Fibroblast of upper back skin (primary cell): ENCODE results near the gene ELOVL2.
A peak's percentile ranks its signal among the peaks of the same experiment; 100 is the strongest.

Source experiments
- DNase-seq: peaks from one replicate; pipeline ENCODE4 v3.0.0-alpha.2; 2013

The ELOVL2 gene

GRCh38 chr6:10976571-10976970 lies 67.5 kb downstream of the ELOVL2 start:
- no peak for DNase-seq

GRCh38 chr6:10972196-10972595 lies 71.9 kb downstream of the ELOVL2 start:
- no peak for DNase-seq

DNA sequence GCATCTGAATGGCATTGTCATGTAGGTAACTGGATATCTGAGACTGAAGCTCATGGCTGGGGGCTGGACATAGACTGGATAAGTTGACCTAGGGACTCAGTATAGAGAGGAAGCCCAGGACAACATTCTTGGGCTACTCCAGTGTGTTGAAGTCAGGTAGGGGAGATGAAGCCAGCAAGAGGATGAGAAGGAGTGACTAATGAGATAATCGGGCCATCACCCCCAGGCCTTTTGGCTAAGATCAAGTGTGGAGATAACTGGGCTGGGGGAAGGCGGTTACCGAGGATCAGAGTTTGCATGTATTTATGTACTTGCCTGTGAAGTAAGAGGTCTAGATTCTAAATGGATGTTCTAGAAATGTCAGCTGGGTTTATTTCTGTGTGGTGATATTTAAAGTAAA lies 73.4 kb downstream of the ELOVL2 start:
- no peak for DNase-seq

GRCh38 chr6:10968776-10969175 lies 75.3 kb downstream of the ELOVL2 start:
- peak; percentile 61 for DNase-seq

GRCh38 chr6:10964684-10965083 lies 79.4 kb downstream of the ELOVL2 start:
- DNase-seq: no peak

GRCh38 chr6:10963113-10963512 lies 81.0 kb downstream of the ELOVL2 start:
- DNase-seq: no peak

- peak; percentile 89 for DNase-seq
These were observed 81.4 kb downstream of the ELOVL2 start for GRCh38 chr6:10962673-10963072.

GRCh38 chr6:10961837-10962236 lies 82.3 kb downstream of the ELOVL2 start:
- DNase-seq: no peak

DNA sequence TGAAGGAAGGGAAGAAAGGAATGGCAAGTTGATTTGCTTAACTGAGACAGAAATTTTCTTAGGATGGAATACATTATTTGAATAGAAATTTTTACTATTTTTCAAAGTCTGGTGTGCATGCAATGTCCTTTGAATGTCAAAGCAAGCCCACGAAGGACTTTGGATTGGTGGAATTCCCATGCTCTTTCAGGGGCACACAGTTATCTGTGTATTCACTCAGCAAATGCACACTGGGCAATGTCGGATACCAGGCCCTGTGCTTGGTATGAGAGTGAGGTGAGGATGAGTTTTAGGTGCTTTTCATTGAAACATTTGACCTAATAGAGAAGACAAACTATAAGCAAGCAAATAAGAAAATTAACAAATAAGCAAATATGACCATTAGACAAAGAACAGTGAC lies 83.9 kb downstream of the ELOVL2 start:
- no peak for DNase-seq

- DNase-seq: no peak
These were observed 86.7 kb downstream of the ELOVL2 start for GRCh38 chr6:10957414-10957886.

DNA sequence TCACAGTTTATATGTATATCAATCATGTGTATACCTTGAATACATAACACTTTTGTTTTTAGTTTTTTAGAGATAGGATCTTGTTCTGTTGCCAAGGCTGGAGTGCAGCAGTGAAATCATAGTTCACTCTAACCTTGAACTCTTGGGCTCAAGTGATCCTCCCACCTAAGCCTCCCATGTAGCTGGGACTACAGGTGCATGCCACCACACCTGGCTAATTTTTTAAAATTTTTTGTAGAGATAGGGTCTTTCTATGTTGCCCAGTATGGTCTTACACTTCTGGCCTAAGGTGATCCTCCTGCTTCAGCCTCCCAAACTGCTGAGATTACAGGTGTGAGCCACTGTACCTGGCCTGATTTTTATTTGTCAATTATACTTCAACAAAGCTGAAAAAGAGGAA lies 87.3 kb downstream of the ELOVL2 start:
- no peak for DNase-seq

DNA sequence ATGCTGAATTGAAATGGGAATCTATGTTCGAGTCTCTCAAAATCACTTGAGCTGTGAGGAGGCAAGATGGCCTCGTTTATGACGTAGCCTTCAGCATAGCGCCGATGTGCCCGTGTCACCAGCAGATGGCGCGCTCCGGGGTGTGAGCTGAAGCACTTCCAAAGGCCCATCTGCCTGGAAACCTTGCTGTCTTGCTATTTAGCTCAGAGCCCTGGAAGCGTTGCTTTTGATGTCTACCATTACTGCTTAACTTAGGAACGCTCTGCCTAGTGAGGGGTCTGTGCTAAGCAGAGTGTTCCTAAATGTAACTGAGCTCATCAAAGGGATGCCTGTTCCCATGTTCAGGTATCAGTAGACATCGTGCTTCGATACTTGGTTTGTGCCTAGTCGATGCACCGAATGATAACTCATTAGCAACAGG lies 89.5 kb downstream of the ELOVL2 start:
- peak; percentile 82 for DNase-seq

DNA sequence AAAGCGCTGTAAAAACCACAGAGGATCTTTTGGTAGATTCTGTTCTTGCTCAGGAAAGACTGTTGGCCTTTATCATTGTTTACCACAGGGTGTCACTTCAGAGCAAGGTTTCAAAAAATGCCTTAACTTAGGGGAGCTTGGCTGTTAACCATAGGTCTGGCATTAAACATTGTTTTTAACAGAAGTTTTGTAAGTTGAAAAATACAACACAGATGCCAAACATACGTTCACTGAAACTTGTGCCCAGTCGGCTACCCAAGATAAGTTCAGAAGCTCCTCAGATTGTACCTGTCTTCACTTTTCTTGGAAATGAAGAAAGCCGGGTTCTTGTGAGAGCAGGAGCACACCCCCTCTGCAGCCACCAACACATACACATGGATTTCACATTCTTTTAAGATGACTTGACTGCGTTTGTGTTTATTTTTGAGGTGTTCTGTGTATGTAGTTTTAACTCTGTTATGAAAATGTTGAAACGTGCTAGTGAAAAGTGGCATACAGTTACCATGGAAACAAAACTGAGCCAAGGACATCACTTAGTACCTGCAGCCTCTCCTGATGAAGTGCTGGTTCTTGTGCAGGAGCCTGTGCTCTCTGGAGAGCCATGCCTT lies 92.3 kb downstream of the ELOVL2 start:
- peak; percentile 65 for DNase-seq

DNA sequence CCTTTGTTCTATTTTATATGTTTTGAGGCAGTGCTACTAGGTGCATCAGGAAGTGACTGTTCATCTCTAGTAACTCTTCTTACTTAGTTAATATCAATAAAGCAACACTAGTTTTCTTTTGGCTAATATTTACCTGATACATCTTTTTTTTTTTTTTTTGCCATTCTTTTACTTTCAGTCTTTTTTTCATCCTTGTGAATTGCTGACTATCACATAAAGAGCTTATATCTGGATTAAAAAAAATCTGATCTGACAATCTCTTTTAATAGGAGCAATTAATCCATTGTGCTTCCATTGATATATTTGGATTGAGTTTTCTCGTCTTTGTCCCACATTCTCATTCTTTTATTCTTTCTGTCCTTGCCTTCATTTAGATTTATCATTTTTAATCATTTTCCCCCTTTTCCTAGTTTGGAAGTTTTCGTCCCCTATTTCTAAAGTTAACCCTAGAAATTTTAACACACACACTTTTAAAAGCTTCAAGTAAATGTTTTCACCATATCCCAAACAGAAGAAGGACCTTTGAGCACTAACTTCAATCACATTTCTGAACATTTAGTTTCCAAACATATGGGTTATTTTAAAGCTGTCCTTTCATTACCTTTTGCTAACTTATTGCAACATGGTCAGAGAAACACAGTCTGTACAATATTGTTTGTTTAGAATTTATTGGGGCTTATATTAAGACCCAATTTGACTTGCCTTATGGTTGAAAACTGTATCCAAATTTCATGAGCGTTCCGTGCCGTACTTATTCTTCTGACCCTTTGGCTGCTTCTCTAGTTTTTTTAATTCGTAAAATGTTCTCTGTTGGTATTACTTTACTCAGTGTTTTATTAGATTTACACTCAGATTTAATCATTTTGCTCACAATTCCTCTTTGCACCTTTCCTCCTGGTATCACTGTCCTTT lies 94.3 kb downstream of the ELOVL2 start:
- DNase-seq: no peak

DNA sequence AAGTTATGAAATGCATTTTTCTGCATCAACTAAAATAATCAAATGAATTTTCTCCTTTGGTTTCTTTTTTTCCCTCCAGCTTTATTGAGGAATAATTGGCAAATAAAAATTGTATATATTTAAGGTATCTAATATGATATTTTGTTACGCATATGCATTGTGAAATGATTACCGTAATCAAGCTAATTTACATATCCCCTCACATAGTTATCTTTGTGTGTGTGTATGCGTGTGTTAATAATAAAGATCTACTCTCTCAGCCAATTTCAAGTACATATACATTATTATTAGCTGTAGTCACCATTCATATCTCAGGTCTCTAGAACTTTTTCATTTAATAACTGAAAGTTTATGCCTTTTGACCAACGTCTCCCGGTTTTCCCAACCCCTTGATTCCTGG lies 96.1 kb downstream of the ELOVL2 start:
- no peak for DNase-seq

DNA sequence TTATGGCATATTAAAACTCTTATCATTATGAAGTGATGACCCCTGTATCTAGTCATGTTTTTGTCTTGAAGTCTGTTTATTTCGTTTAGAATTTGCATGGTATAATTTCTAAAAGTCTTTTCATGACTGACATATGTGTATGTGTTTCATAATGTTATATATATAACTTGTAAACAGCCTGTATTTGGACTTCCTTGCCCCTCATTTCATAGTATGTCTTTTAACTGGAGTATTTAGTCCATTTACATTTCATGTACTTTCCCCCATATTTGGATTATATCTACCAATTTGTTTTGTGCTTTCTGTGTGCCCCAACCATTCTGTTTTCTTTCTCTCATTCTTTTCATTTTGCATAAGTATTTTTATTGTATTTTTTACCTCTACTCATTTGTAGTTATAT lies 98.3 kb downstream of the ELOVL2 start:
- no peak for DNase-seq

DNA sequence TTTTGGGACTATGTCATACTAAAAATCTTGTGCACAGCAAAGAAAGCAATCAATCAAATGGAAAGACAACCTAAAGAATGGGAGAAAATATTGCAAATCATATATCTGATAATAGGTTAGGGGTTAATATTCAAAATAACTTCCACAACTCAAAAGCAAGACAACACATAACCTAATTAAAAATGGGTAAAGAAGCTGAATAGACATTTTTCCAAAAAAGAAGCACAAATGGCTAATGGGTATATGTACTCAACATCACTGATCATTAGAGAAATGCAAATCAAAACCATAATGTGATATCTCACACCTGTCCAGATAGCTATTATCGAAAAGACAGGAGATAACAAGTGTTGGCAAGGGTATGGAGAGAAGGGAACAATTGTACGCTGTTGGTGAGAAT lies 104.3 kb downstream of the ELOVL2 start:
- no peak for DNase-seq

DNA sequence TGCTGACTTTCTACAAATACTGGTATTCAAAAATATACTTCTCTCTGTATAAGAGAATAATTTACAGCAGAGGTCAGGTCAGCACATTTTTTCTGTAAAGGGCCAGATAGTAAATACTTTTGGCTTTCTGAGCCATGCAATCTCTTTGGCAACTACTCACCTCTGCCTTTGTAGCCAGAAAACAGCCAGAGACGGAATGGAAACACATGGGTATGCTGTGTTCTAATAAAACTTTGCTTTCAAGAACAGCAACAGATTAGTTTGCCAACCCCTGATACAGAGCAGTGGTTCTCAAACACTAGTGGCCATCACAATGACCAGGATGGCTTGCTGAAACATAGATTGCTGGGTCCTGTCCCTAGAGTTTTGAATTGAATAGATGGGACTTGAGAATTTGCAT lies 111.0 kb downstream of the ELOVL2 start:
- no peak for DNase-seq
